Renal cortical epithelial cell (primary cell): ENCODE results near the gene WDR45. TPM values are rescaled to one million over a fixed set of nuclear protein-coding genes. Genes with fewer than 3 reads are reported as not detected.

Experiments
- DNase-seq: peaks from one replicate; pipeline ENCODE4 v3.0.0-alpha.2; 2011; ENCODE audit warnings: low read depth
- total RNA-seq: library from RNA; depleted of rRNA; stranded (reverse); fragments of >200 nt; gene quantifications from 2 replicates; pipeline ENCODE4 v1.2.3, GENCODE V29; 2014

WDR45 gene
- total RNA-seq, 1 donor from 2014 or later = 39.8 TPM

DNA sequence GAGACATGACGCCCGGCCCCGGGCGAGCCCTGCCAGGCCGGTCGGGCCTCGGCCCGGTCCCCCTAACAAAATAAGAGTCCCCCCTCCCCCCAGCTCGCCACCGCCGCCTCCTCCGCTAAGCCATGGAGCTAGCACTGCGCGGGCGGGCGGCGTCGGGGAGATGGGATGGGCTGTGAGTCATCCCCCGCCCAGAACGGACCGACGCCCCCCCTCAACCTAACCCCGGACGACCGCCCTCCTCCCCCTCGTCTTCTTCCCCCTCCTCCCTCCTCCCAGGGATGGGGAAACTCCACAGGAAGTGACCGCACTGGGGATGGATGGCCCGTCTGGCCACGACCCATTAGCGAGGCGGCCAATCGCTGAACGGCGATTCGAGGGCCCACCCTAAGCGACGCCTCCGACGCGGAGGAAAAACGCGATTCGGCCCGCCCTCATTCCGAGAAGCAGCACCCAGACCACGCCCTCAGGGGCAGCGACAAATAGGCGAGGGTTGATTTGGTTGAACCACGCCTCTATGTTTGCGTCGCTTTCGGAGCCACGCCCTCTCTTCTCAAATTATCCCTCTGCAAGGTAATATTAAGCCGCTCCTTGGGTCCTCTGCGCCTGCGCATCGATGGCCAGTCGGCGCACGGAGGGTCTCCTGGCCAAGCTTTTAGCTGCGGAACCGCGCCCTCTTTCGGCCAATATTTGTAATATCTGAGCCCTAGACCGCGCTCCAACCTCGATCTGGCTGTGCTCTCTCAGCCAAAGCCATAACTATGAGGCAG lies 36.3 kb downstream of the WDR45 start, which contains the start of gene TFE3:
TFE3 (minus strand) TSS at position 138 of the 767 bp plus-strand sequence; CDS start at position 7, 131 bp downstream.
- DNase-seq = peak; percentile 98

DNA sequence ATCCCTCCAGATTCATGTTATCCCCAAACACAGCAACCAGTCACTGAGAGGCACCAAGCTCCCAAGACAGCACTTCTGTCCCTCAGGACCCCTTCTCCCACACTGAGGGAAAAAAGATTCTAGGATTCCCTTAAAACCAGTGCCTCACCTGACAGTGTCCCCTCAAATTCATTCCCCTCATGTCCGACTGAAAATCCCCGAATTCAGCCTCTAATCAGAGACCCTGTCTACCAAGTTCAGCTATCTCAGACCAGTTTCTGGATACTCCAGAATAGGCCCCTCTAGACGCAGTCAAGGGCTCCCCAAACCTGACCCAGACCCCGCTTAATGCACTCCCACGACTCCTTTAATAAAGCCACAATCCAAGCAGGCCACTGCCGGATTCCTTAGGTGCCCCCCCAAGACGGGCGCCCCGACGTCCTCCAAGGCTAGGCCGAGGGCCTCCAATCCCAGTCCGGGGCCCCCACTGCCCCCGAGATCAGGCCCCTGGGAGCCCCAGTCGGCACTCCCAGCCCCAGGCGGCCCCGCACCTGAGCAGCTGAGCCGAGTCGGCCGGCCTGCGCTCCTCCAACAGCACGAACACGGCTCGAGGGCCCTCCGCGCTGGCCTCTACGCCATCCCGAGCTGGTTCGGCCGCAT lies 37.0 kb downstream of the WDR45 start:
- DNase-seq = no peak

DNA sequence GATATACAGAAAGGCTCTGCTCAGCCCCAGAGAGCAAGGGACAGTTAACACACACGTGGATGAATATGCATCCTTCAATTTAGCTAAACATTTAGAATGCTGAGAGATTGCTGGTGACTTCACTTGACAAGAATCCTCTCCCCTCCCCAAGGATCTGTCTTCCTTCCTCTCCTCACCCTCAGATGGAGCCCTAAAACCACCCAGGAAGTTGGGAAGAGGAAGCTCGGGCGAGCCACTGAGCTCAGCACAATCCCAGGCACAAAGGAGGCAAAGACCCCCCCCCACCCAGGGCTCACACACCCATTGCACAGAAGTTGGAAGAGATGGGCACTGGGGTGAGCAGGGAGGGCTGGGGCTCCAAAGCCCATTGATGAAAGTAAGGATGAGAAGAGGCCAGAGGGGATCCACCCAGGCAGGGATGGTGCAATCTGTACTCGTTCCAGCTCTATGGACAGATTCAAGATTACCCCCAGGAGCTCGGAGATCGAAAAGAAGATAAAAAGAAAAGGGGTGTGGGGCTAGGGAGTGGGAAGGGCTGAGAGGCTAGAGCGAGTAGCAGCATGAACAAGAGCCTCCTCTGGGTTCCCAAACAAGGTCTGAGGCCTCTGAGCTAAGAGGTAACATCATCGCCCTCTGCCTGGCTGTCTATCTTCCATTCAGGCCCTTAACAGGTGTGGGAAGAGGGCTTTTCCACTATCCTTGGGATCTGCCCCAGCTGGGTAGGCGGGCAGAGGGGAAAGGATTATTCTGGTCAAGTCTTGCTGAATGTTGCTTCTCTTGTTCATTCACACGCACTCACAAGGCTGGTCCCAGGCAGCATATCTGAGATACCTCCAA lies 37.7 kb downstream of the WDR45 start:
- DNase-seq = peak; percentile 35

DNA sequence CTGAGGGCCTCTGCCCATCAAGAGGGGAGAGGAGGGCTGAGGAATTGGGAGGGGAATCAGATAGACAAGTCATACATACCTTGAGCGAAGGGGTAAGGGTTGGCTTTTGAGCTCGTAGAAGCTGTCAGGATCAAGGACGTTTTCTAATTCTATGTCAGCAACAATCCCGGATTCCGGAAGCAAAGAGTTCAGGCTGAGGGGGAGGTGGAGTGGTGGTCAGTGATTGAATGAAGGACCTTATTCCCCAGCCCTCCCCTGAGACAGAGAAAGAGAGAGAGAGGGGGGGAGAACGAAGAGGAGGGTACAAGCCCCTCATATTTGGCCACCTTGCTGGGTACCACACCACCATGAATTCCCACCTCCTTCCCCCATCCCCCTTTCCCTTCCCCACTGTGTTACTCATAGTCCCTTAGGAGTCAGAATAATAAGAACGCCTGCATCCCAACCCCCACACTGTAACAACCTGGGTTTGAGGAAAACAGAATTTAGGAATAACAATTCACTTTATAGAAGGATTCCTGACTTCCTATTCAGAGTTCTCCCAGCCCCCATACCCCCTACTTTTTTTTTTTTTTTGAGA lies 39.2 kb downstream of the WDR45 start:
- peak; percentile 39 for DNase-seq

DNA sequence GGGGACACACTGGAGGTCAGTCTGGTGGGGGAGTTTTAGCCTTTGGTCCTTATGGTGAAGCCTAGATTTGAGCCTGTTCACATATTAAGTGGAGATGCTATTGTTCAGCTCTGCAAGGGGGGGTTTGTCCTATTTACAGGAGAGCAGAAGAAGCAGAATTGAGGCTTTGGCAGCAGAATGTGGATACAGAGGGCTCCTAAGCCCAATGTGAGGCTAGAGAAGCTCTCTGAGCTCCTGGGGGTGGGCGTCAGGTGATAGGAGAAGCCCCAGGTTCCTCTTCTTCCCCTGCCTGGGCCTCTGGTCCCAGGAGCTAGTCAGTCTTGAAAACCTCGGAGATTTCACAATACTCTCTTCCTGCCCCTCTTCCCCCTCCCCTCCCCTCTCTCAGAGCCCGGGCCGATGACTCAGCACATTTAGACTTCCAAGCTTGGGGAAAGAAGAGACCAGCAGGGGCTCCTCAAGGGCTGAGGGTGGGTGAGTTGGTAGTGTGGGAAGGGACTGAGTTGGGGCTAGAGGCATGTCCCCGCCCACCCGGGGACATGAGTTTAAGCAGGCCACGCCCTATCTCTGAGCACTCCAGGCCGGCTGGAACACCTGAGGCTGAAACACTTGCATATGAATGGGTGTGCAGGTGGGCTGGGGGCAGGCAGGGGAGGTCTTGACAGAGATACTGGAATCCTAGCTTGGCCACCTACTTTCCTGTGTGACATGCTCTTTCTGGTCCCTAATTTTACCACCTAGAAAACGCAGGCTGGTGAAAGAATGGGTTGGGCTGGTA lies 39.9 kb downstream of the WDR45 start:
- DNase-seq = peak; percentile 91

DNA sequence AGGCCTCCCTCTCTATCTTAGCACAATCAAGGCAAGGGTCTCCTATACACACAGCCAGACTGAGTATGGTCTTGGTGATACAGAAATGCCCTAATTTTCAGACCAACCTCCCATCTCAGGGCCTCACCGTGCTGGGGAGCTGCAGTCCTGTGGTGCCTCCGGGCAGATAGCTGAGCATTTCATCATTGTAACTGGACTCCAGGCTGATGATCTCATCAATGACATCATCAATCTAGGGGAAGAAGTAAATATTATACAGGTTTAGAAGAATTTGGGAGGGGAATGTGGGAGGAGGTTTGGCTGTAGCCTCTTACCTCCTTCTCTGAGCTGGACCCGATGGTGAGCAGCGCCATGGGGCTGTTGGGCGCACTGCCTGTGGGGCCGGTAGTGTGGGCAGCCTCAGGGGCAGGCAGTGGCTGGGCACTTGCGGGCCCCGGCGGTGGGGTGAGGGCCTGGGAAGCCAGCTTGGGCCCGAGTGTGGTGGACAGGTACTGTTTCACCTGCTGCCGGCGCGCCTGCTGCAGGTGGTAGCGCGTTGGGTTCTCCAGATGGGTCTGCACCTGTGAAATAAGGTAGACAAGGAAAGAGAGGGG lies 41.7 kb downstream of the WDR45 start:
- no peak for DNase-seq

DNA sequence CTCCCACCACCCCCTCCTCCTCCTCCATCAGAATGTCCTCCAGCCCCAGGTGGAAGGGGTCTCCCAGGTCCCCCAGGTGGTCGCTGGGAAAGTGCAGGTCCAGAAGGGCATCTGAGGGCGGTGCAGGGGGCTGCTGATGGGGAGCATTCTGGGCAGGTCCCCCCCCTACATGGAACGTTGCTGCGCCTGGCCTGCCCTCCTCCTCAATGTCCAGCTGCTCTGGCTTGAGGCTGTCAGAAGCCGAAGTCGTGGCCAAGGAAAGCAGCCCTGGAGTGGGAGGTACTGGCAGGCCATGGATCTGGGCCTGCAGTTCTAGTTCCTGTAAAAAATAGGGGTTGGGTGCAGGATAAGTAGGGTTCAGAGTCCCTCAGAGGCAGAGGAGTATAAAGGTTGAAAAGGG lies 49.4 kb downstream of the WDR45 start:
- DNase-seq = no peak

DNA sequence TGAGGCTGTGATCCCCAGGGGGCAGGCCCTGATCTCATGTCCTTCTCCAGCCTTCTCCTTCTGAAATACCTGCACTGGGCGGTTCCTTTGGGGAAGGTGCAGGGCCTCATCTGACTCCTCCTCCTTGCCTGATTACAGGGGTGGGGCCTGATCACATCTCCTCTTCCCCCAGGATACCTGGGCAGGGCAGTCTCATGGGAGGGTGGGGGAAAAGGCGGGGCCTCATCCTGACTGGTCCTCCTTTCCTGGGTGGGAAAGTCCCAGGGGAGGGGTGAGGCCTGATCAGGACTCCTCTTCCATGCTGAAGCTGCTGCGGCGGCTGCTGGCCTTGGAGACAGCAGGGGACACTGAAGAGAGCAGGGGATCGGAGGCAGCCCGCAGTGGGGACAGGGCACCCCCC lies 49.8 kb downstream of the WDR45 start:
- no peak for DNase-seq

Other genes starting within 250 kb of the WDR45 start
- gene PCSK1N, start 244.3 kb downstream of the WDR45 start, total RNA-seq = 2.6 and 3.6 TPM in 2 replicates
- gene TIMM17B, start 182.1 kb downstream of the WDR45 start, total RNA-seq = 23.7 and 63.7 TPM in 2 replicates
- gene PQBP1, start 182.0 kb downstream of the WDR45 start, total RNA-seq = 46.8 and 60.3 TPM in 2 replicates
- 24.8 and 34.1 TPM in 2 replicates for gene SLC35A2, start 168.2 kb downstream of the WDR45 start, total RNA-seq
- 14.1 and 17.2 TPM in 2 replicates for gene PIM2, start 160.9 kb downstream of the WDR45 start, total RNA-seq
- gene OTUD5, start 122.3 kb downstream of the WDR45 start, total RNA-seq = 37.2 and 61.6 TPM in 2 replicates
- 7.1 and 14.0 TPM in 2 replicates for gene KCND1, start 108.0 kb downstream of the WDR45 start, total RNA-seq
- 29.0 and 40.7 TPM in 2 replicates for gene GRIPAP1, start 77.6 kb downstream of the WDR45 start, total RNA-seq
- gene TFE3, start 36.5 kb downstream of the WDR45 start, total RNA-seq = 30.6 and 72.0 TPM in 2 replicates
- 1.9 and 5.5 TPM in 2 replicates for gene CCDC120, start 20.9 kb downstream of the WDR45 start, total RNA-seq
- 4.3 and 9.4 TPM in 2 replicates for gene PRAF2, start 5.9 kb downstream of the WDR45 start, total RNA-seq
- gene GPKOW, start 43.8 kb upstream of the WDR45 start, total RNA-seq = 21.5 and 26.2 TPM in 2 replicates
- gene MAGIX, start 82.9 kb upstream of the WDR45 start, total RNA-seq = 5.3 and 8.5 TPM in 2 replicates
- gene PLP2, start 92.0 kb upstream of the WDR45 start, total RNA-seq = 10.4 and 13.4 TPM in 2 replicates
- 6.9 and 14.2 TPM in 2 replicates for gene PRICKLE3, start 106.5 kb upstream of the WDR45 start, total RNA-seq
- gene SYP, start 120.3 kb upstream of the WDR45 start, total RNA-seq = 0.10 and 0.52 TPM in 2 replicates
- gene CACNA1F, start 153.5 kb upstream of the WDR45 start, total RNA-seq = 0.05 TPM in 1 of 2 replicates, not detected in the other
- 12.6 and 14.2 TPM in 2 replicates for gene CCDC22, start 155.6 kb upstream of the WDR45 start, total RNA-seq
- 0.05 TPM in 1 of 2 replicates, not detected in the other for gene FOXP3, start 184.8 kb upstream of the WDR45 start, total RNA-seq
- 1.6 and 12.4 TPM in 2 replicates for gene PPP1R3F, start 189.9 kb upstream of the WDR45 start, total RNA-seq
- gene GAGE10, start 223.8 kb upstream of the WDR45 start, total RNA-seq = not detected in 2 replicates
- not detected in 2 replicates for gene GAGE12J, start 242.2 kb upstream of the WDR45 start, total RNA-seq